Retinal pigment epithelial cell (primary cell): Measurements from ENCODE around the gene CDS2.

Experiments used
- DNase-seq: peaks from one replicate; pipeline ENCODE4 v3.0.0-alpha.2; 2010; ENCODE audit warnings: low read depth
- H3K4me3 ChIP-seq: 2 replicates; pipeline ENCODE4 v1.5.1; 2011; ENCODE audit warnings: mild to moderate bottlenecking, low read length, control low read depth, moderate library complexity
- TF ChIP-seq, protein P1 (sequence below): conservative IDR thresholded peaks from 2 replicates; pipeline ENCODE4 v1.5.1; 2011; ENCODE audit warnings: low read depth, low read length, control low read depth, inconsistent platforms

CDS2 gene

DNA sequence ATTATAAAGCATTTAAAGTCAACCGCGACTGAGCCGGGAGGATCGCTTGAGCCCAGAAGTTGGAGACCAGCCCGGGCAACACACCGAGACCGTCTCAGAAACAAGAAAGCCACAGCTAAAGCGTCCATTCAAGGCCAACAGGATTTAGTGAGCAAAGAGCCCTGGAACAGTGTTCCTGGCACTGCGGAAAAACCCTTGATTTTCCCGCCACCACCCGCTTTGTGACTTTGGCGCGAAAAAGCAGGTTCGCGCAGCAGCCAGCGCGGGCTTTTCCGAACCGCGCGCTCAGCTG lies 7.7 kb upstream of the CDS2 start:
- peak overlapping the region; percentile 88 for H3K4me3 ChIP-seq
- TF ChIP-seq, protein P1, sequence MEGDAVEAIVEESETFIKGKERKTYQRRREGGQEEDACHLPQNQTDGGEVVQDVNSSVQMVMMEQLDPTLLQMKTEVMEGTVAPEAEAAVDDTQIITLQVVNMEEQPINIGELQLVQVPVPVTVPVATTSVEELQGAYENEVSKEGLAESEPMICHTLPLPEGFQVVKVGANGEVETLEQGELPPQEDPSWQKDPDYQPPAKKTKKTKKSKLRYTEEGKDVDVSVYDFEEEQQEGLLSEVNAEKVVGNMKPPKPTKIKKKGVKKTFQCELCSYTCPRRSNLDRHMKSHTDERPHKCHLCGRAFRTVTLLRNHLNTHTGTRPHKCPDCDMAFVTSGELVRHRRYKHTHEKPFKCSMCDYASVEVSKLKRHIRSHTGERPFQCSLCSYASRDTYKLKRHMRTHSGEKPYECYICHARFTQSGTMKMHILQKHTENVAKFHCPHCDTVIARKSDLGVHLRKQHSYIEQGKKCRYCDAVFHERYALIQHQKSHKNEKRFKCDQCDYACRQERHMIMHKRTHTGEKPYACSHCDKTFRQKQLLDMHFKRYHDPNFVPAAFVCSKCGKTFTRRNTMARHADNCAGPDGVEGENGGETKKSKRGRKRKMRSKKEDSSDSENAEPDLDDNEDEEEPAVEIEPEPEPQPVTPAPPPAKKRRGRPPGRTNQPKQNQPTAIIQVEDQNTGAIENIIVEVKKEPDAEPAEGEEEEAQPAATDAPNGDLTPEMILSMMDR, result no peak
- no peak for DNase-seq

GRCh38 chr20:5119435-5120184 lies 7.2 kb upstream of the CDS2 start, which contains the start of gene PCNA:
Gene PCNA (minus strand): TSS chr20:5119958. CDS start chr20:5119798, 160 bp downstream.
- peak; percentile 82 for DNase-seq
- H3K4me3 ChIP-seq, result peak within 1 kb of the TSS; percentile 88
- TF ChIP-seq, protein P1, result no peak

DNA sequence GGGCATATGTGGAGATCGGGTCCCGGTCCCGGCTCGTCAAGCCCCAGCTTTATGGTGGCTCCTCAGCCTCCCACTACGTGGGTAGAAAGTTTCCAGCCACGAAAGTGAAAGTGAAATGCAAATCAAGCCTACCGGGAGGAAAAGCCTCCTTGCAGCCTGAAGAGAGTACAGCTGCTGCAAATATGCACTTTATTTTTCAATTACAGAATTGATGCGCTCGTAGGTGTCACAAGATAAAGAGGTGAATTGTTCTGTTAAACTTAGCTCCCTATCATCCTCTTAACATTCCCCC lies 6.7 kb upstream of the CDS2 start:
- peak overlapping the region; percentile 88 for H3K4me3 ChIP-seq
- no peak for DNase-seq
- TF ChIP-seq, protein P1, result no peak

DNA sequence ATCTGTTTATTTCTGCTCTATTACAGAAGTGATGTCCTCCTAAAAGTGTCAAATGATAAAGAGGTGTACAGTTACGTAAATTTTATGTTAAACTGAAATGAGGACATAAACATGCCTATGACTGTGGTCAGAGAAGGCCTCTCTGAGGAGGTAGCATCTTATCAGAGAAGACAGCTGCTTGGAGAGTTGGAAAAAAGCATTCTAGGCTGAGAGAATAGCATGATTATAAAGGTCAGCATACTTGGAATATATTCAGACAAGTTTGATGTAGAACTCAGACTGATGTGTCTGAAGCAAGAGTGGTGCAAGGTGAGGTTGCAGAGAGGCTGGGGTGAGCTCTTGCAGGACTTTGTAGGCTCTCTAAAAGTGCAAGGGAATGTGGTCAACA lies 3.9 kb upstream of the CDS2 start:
- DNase-seq, result no peak
- H3K4me3 ChIP-seq, result no peak overlapping the region
- TF ChIP-seq, protein P1, result no peak

GRCh38 chr20:5127204-5127858 lies 523 bp downstream of the CDS2 start:
- TF ChIP-seq, protein P1, result no peak
- no peak for DNase-seq
- H3K4me3 ChIP-seq, result peak overlapping the region; percentile 86

GRCh38 chr20:5127859-5128424 lies 1.1 kb downstream of the CDS2 start:
- H3K4me3 ChIP-seq, result peak overlapping the region; percentile 86
- TF ChIP-seq, protein P1, result no peak
- no peak for DNase-seq

DNA sequence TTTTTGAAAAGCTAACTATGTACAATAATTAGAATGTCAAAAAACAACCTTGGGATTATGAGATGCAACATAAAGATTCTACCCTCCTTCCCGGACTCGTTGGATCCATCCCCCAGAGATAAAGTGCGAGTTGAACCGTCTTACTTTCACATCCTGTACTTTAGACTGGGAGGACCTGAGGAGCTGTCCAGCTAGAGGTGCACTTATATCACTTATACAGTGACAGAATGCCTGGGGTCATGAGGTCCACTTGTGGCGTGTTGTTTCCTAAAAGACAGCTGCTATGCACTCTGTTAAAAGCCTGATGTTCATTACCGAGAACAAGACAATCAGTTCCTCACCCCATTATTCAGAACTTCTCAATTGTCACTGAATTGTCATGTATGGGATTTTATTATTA lies 2.1 kb downstream of the CDS2 start:
- H3K4me3 ChIP-seq, result no peak overlapping the region
- TF ChIP-seq, protein P1, result no peak
- DNase-seq, result no peak
